HCT116 (cell line): ENCODE data around the gene TNKS1BP1. TPM values are rescaled to one million over a fixed set of nuclear protein-coding genes. Genes with fewer than 3 reads are reported as not detected.

Experiments
- ATAC-seq: fragments of 200-7000 bp; cut with Tn5 transposase; 2 replicates; pipeline ENCODE4 v1.9.1; 2020; ENCODE audit warnings: mild to moderate bottlenecking, moderate library complexity
- BruUV-seq: library from RNA; stranded (reverse); fragments of 400-500 nt; replicated peaks from 2 replicates; lab custom pipeline; 2021; lab: Mats Ljungman, UMichigan
- CTCF ChIA-PET: fragments of 300-600 bp; sonication (Branson Sonifier 250); formaldehyde crosslinking; loops from one replicate; lab custom pipeline; 2021; ENCODE audit warnings: antibody characterized with exemption; lab: Charles Lee
- POLR2A ChIA-PET: fragments of 300-600, 350-600 bp; sonication (Branson Sonifier 250); formaldehyde crosslinking; loops from one replicate; lab custom pipeline; 2021; ENCODE audit warnings: antibody characterized with exemption; lab: Charles Lee
- RAD21 ChIA-PET, 2 experiments: fragments of 300-600 bp; sonication (Branson Sonifier 250); formaldehyde crosslinking; loops; one replicate each; lab custom pipeline; 2023; ENCODE audit warnings: low total read pairs in 2 of 2; ENCODE audit not compliant: uncharacterized antibody in 2 of 2, unreplicated experiment in 2 of 2, low non-redundant PET in 1 of 2; lab: Charles Lee
- DNase-seq: peaks from one replicate; pipeline ENCODE4 v3.0.0-alpha.2; 2010; ENCODE audit warnings: low read depth, low spot score
- H2AFZ ChIP-seq: fragments of 200-600 bp; shearing (Covaris generic), sonication (generic); 2 replicates; pipeline ENCODE4 v1.6.1; 2017; ENCODE audit warnings: low read depth, mixed run types, mixed read lengths, antibody characterized with exemption, low read length; ENCODE audit not compliant: poor library complexity, severe bottlenecking
- H3K27ac ChIP-seq: 2 replicates; pipeline ENCODE4 v1.5.1; 2012; ENCODE audit warnings: low read depth, low read length
- H3K27me3 ChIP-seq: fragments of 200-600 bp; sonication (generic); 2 replicates; pipeline ENCODE4 v1.6.1; 2016; ENCODE audit warnings: mixed run types, low read length, mixed read lengths; ENCODE audit not compliant: insufficient read depth
- H3K36me3 ChIP-seq, 2 experiments: fragments of 200-500 bp in 1 of 2; fragments of 200-600 bp in 1 of 2; sonication (Bioruptor generic) in 1 of 2; sonication (generic) in 1 of 2; 2 replicates each; pipeline versions ENCODE4 v1.5.1 to v1.6.1; 2014 to 2016; ENCODE audit warnings: low read length in 2 of 2, inconsistent platforms in 1 of 2, mixed read lengths in 1 of 2, mixed run types in 1 of 2; ENCODE audit not compliant: insufficient read depth in 2 of 2, control insufficient read depth in 1 of 2
- H3K4me1 ChIP-seq, 2 experiments: fragments of 200-600 bp in 1 of 2; sonication (generic) in 1 of 2; 2 replicates each; pipeline versions ENCODE4 v1.5.1 to v1.6.1; 2012 to 2017; ENCODE audit warnings: low read length in 2 of 2, inconsistent platforms in 1 of 2, mild to moderate bottlenecking in 1 of 2, mixed read lengths in 1 of 2, mixed run types in 1 of 2, moderate library complexity in 1 of 2; ENCODE audit not compliant: insufficient read depth in 2 of 2, control insufficient read depth in 1 of 2
- H3K4me2 ChIP-seq: fragments of 200-600 bp; sonication (generic); 2 replicates; pipeline ENCODE4 v1.6.1; 2017; ENCODE audit warnings: mixed run types, low read length, mixed read lengths
- H3K4me3 ChIP-seq, 2 experiments: fragments of 200-600 bp in 1 of 2; sonication (generic) in 1 of 2; replicated peaks in 1 of 2; 2 replicates each; pipeline ENCODE4 v1.5.1; 2011 to 2016; ENCODE audit warnings: low read length in 2 of 2, control low read depth in 1 of 2, low read depth in 1 of 2, mild to moderate bottlenecking in 1 of 2, mixed read lengths in 1 of 2, mixed run types in 1 of 2
- H3K79me2 ChIP-seq: fragments of 200-600 bp; sonication (generic); 2 replicates; pipeline ENCODE4 v1.6.1; 2017; ENCODE audit warnings: mild to moderate bottlenecking, mixed run types, low read length, moderate library complexity, mixed read lengths; ENCODE audit not compliant: insufficient read depth
- H3K9ac ChIP-seq: fragments of 200-600 bp; sonication (generic); 2 replicates; pipeline ENCODE4 v1.6.1; 2016; ENCODE audit warnings: low read length, mixed read lengths
- H3K9me2 ChIP-seq: fragments of 200-600 bp; sonication (generic), shearing (Covaris generic); 2 replicates; pipeline ENCODE4 v1.6.1; 2017; ENCODE audit warnings: mixed run types, mild to moderate bottlenecking, moderate library complexity; ENCODE audit not compliant: insufficient read depth
- H3K9me3 ChIP-seq, 2 experiments: fragments of 200-500 bp in 1 of 2; fragments of 200-600 bp in 1 of 2; sonication (Bioruptor generic) in 1 of 2; sonication (generic) in 1 of 2; 2 replicates each; pipeline ENCODE4 v1.6.1; 2014 to 2017; ENCODE audit warnings: low read length in 2 of 2, mixed read lengths in 2 of 2, inconsistent platforms in 1 of 2, low read depth in 1 of 2, mild to moderate bottlenecking in 1 of 2, mixed run types in 1 of 2, moderate library complexity in 1 of 2; ENCODE audit not compliant: control insufficient read depth in 1 of 2, insufficient read depth in 1 of 2
- H4K20me1 ChIP-seq: fragments of 200-600 bp; sonication (generic), shearing (Covaris generic); 2 replicates; pipeline ENCODE4 v1.6.1; 2017; ENCODE audit warnings: mixed run types, mild to moderate bottlenecking, moderate library complexity; ENCODE audit not compliant: insufficient read depth
- CBX3 ChIP-seq: IDR thresholded peaks from 2 replicates; pipeline ENCODE4 v1.6.1; 2012; ENCODE audit warnings: low read depth
- CEBPB ChIP-seq: IDR thresholded peaks from 2 replicates; pipeline ENCODE4 v1.6.1; 2012; ENCODE audit warnings: low read depth
- EGR1 ChIP-seq: IDR thresholded peaks from 2 replicates; pipeline ENCODE4 v1.6.1; 2012; ENCODE audit warnings: low read depth
- ELF1 ChIP-seq: IDR thresholded peaks from 2 replicates; pipeline ENCODE4 v1.6.1; 2012; ENCODE audit warnings: low read depth, borderline replicate concordance
- EZH2phosphoT487 ChIP-seq: fragments of 200-600 bp; IDR thresholded peaks from 2 replicates; pipeline ENCODE4 v1.6.1; 2018; ENCODE audit warnings: antibody characterized with exemption, borderline replicate concordance
- FOSL1 ChIP-seq: IDR thresholded peaks from 2 replicates; pipeline ENCODE4 v1.6.1; 2012; ENCODE audit warnings: low read depth
- JUND ChIP-seq: IDR thresholded peaks from 2 replicates; pipeline ENCODE4 v1.6.1; 2012
- POLR2A ChIP-seq: IDR thresholded peaks from 2 replicates; pipeline ENCODE4 v1.7.0; 2011; ENCODE audit warnings: borderline replicate concordance; ENCODE audit not compliant: insufficient read depth, insufficient read length; ENCODE audit errors: extremely low read depth
- POLR2AphosphoS5 ChIP-seq: IDR thresholded peaks from 2 replicates; pipeline ENCODE4 v1.6.1; 2011; ENCODE audit warnings: mild to moderate bottlenecking, low read depth, low read length, moderate library complexity
- RAD21 ChIP-seq: IDR thresholded peaks from 2 replicates; pipeline ENCODE4 v1.6.1; 2012; ENCODE audit warnings: low read depth, mild to moderate bottlenecking
- SIN3A ChIP-seq: IDR thresholded peaks from 2 replicates; pipeline ENCODE4 v1.6.1; 2012; ENCODE audit warnings: low read depth
- SP1 ChIP-seq: IDR thresholded peaks from 2 replicates; pipeline ENCODE4 v1.6.1; 2012; ENCODE audit warnings: low read depth
- SRF ChIP-seq: IDR thresholded peaks from 2 replicates; pipeline ENCODE4 v1.6.1; 2012; ENCODE audit warnings: low read depth
- YY1 ChIP-seq: IDR thresholded peaks from 2 replicates; pipeline ENCODE4 v1.6.1; 2011; ENCODE audit warnings: low read length, low read depth, moderate library complexity, mild to moderate bottlenecking; ENCODE audit not compliant: insufficient replicate concordance; ENCODE audit errors: extremely low read depth
- ZFX ChIP-seq: fragments of 450-650 bp; IDR thresholded peaks from 2 replicates; pipeline ENCODE4 v1.6.1; 2017
- intact Hi-C: fragments of 100-400 bp; cut with micrococcal nuclease; formaldehyde crosslinking; loops from 2 replicates; pipeline ENCODE4 v1.10.0; 2022
- total RNA-seq: library from RNA; stranded (reverse); gene quantifications from one replicate; pipeline ENCODE4 v1.2.1, GENCODE V29; 2021; ENCODE audit not compliant: unreplicated experiment
- TF ChIP-seq, protein P1 (sequence below): IDR thresholded peaks from 2 replicates; pipeline ENCODE4 v1.6.1; 2012
- TF ChIP-seq, protein P2 (sequence below), 3 experiments: fragments of 200-600 bp in 1 of 3; sonication (generic) in 1 of 3; IDR thresholded peaks in 2 of 3; conservative IDR thresholded peaks in 1 of 3; 2 replicates each; pipeline ENCODE4 v1.5.1; 2012 to 2017; ENCODE audit warnings: low read depth in 2 of 3, low read length in 2 of 3, antibody characterized with exemption in 1 of 3, borderline replicate concordance in 1 of 3, control low read depth in 1 of 3, mild to moderate bottlenecking in 1 of 3, mixed read lengths in 1 of 3, mixed run types in 1 of 3, moderate library complexity in 1 of 3; ENCODE audit not compliant: insufficient read depth in 1 of 3

TNKS1BP1 gene
- total RNA-seq, 1 experiment from 2014 or later: 77.6 TPM

DNA sequence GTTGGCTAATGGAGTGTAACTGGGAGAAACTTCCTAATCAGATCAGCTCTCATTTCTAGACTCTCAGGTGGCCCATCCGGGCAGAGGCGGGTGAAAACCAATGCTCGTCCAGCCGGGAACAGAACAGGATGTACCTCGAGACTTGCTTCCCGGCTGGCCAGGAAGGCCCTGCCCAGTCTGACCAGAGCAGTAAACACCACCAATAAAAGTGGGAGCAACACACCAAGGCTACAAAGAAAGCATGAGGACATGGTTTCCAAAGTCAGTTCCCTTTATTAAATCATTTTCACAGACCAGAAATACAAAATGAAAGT, 940 bp upstream of the TNKS1BP1 start (continued):
- TF ChIP-seq SP1 (no peak), FOSL1 (no peak), POLR2AphosphoS5 (no peak)
- TF ChIP-seq, all 23 proteins: peak for 0

DNA sequence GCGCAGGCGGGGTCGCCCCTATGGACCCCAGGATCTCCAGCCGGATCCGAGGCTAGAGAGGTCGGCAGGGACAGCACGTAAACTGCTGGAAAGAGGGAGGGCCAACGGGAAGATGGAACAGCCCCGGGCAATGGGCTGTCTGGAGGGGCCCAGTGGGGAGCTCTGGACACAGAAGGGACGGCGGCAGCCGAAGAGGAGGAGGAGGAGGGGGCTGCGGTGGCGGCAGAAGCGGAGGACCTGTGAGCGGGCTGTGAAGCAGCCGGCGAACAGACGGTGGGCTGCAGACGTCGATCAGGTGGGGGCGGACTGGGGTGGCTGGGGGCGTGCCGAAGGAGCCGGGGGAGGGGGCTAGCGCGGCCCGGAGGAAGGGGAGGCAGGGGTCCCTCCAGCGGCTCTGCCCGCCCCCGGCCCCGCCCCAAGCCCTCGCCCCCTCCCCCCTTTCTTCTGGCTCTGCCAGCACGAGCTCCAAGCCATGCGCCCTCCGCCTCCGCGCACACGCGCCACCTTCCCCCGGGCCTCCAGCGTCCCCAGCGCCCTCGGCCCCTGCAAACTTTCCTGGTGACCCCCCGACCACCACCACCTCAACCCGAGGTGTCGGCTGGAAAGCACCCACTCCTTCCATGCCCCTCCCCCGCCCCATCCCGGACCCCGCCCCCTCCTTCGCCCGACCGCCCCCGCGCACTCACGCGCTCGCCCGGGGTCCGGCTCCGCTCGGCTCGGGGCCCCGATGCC, 432 bp downstream of the TNKS1BP1 start:
- BruUV-seq: no TSS peak
- Histone ChIP-seq H3K9me3 (no peaks in the 10 kb centered on the region), H4K20me1 (no peaks in the 10 kb centered on the region), H3K27me3 (no peaks in the 10 kb centered on the region), H3K9me2 (no peaks in the 10 kb centered on the region), H3K4me1 (peaks cover 33 to 53% of the 10 kb centered on the region in 2 experiments), H3K4me2 (peak overlapping the region; percentile 96), H3K27ac (peak overlapping the region; percentile 78), H3K36me3 (peaks cover 28 to 44% of the 10 kb centered on the region in 2 experiments), H3K4me3 (peak overlapping the region; percentile 67 to 75), H3K9ac (peak overlapping the region; percentile 63), H3K79me2 (peaks cover 47% of the 10 kb centered on the region), H2AFZ (no peak overlapping the region)
- CTCF ChIA-PET: interaction anchor here (1.1 to 1.3 kb wide), 2 partner anchors 11 to 21 kb away, joined by 3 to 4 read pairs; partner anchors contain the start of gene SSRP1
- DNase-seq: no peak
- TF ChIP-seq POLR2AphosphoS5 (0 out of 2 replicates have a peak, but pooled peaks have one; percentile 2), EGR1 (no peak)
- POLR2A ChIA-PET: interaction anchor here (0.6 to 6.5 kb wide), 6 partner anchors 11 to 78 kb away, joined by 3 to 42 read pairs (median 4); partner anchors contain the start of genes PRG3 and SSRP1
- RAD21 ChIA-PET: no interaction called here
- ATAC-seq: peak; percentile 33
- intact Hi-C loops: no loop called here

DNA sequence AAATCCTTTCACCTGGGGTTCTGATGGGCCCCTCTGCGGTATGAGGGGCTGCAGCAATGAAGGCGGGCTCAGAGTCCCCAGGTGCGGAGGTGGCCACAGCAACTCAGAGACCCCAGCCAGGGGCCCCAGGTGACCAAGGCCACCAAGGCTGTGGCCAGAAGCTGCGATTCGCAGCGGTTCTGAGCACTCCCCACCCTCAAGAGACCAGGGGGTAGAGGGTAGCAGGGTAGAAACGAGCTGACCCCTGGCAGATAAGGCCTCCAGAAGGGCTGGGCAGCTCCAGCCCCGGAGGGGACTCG, 948 bp downstream of the TNKS1BP1 start:
- Histone ChIP-seq H3K4me3 (peak overlapping the region; percentile 67 to 75), H2AFZ (no peak overlapping the region), H3K9me3 (no peaks in the 10 kb centered on the region), H3K9ac (peak overlapping the region; percentile 63), H3K79me2 (peaks cover 42% of the 10 kb centered on the region), H3K4me2 (peak overlapping the region; percentile 96), H3K9me2 (no peaks in the 10 kb centered on the region), H4K20me1 (no peaks in the 10 kb centered on the region), H3K36me3 (peaks cover 27 to 39% of the 10 kb centered on the region in 2 experiments), H3K27ac (peak overlapping the region; percentile 78), H3K27me3 (no peaks in the 10 kb centered on the region), H3K4me1 (peaks cover 33 to 53% of the 10 kb centered on the region in 2 experiments)
- intact Hi-C loops: no loop called here
- ChIA-PET CTCF (no interaction called here), RAD21 (no interaction called here), POLR2A (interaction anchor here (0.6 to 6.5 kb wide), 4 partner anchors 11 to 79 kb away, joined by 3 to 42 read pairs (median 4); partner anchors contain the start of gene PRG3)
- DNase-seq (no peak), ATAC-seq (no peak)
- no TSS peak for BruUV-seq
- TF ChIP-seq CEBPB (no peak), YY1 (no peak), CBX3 (no peak), SP1 (no peak), JUND (no peak), POLR2A (no peak), EZH2phosphoT487 (no peak), SRF (no peak), SIN3A (no peak), ELF1 (no peak), RAD21 (no peak), ZFX (no peak)
- TF ChIP-seq, protein P1, sequence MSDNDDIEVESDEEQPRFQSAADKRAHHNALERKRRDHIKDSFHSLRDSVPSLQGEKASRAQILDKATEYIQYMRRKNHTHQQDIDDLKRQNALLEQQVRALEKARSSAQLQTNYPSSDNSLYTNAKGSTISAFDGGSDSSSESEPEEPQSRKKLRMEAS: no peak
- TF ChIP-seq, protein P2, sequence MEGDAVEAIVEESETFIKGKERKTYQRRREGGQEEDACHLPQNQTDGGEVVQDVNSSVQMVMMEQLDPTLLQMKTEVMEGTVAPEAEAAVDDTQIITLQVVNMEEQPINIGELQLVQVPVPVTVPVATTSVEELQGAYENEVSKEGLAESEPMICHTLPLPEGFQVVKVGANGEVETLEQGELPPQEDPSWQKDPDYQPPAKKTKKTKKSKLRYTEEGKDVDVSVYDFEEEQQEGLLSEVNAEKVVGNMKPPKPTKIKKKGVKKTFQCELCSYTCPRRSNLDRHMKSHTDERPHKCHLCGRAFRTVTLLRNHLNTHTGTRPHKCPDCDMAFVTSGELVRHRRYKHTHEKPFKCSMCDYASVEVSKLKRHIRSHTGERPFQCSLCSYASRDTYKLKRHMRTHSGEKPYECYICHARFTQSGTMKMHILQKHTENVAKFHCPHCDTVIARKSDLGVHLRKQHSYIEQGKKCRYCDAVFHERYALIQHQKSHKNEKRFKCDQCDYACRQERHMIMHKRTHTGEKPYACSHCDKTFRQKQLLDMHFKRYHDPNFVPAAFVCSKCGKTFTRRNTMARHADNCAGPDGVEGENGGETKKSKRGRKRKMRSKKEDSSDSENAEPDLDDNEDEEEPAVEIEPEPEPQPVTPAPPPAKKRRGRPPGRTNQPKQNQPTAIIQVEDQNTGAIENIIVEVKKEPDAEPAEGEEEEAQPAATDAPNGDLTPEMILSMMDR (IDR thresholded peaks at IDR 0.05 in 2 of 3, conservative IDR thresholded peaks at IDR 0.05 in 1 of 3; ENCODE audit: borderline replicate concordance in 1 of 3, insufficient read depth in 1 of 3, low read depth in 2 of 3, low read length in 2 of 3): no peak
